NB4 (cell line): ENCODE results near the gene B3GLCT.

Source experiments
- DNase-seq: peaks from one replicate; pipeline ENCODE4 v3.0.0; 2010; ENCODE audit warnings: low read depth
- H3K4me3 ChIP-seq: one replicate; pipeline ENCODE4 v1.5.1; 2011; ENCODE audit warnings: mild to moderate bottlenecking, low read depth, low read length, moderate library complexity
- MAX ChIP-seq: IDR thresholded peaks from 2 replicates; pipeline ENCODE4 v1.6.1; 2011; ENCODE audit warnings: low read depth, low read length
- MYC ChIP-seq: IDR thresholded peaks from 2 replicates; pipeline ENCODE4 v1.6.1; 2011; ENCODE audit warnings: low read depth, low read length
- POLR2A ChIP-seq: IDR thresholded peaks from 2 replicates; pipeline ENCODE4 v1.6.1; 2011; ENCODE audit warnings: mild to moderate bottlenecking; ENCODE audit not compliant: insufficient read length; ENCODE audit errors: extremely low read depth
- TF ChIP-seq, protein P1 (sequence below): IDR thresholded peaks from one replicate; pipeline ENCODE4 v1.5.1; 2012; ENCODE audit warnings: low read depth, low read length

Gene B3GLCT

GRCh38 chr13:31369213-31369612 is 169.4 kb downstream of the B3GLCT start:
- no peak for DNase-seq
- TF ChIP-seq MAX = no peak
- TF ChIP-seq MYC = no peak
- no peak for TF ChIP-seq POLR2A
- TF ChIP-seq, protein P1, sequence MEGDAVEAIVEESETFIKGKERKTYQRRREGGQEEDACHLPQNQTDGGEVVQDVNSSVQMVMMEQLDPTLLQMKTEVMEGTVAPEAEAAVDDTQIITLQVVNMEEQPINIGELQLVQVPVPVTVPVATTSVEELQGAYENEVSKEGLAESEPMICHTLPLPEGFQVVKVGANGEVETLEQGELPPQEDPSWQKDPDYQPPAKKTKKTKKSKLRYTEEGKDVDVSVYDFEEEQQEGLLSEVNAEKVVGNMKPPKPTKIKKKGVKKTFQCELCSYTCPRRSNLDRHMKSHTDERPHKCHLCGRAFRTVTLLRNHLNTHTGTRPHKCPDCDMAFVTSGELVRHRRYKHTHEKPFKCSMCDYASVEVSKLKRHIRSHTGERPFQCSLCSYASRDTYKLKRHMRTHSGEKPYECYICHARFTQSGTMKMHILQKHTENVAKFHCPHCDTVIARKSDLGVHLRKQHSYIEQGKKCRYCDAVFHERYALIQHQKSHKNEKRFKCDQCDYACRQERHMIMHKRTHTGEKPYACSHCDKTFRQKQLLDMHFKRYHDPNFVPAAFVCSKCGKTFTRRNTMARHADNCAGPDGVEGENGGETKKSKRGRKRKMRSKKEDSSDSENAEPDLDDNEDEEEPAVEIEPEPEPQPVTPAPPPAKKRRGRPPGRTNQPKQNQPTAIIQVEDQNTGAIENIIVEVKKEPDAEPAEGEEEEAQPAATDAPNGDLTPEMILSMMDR = no peak
- no peak overlapping the region for H3K4me3 ChIP-seq

DNA sequence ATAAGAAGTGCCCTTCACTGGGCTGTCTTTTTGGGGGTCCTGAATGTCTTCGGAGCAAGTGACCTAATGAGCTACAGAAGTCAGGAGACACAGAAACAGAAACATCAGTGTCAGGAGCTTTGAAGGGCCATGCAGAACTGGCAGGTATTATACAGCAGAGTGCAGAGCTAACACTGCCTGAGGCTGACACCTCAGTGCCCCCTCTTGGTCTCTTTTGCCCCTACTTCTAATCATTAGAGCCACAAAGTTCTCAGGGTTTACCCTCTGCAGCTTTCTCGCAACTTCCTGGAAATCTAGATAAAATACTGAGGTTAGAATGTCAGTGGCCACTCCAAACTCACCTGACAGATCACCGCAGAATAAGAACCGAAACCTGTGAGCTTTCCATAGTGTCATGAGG is 172.7 kb downstream of the B3GLCT start:
- TF ChIP-seq MYC = no peak
- TF ChIP-seq, protein P1 = no peak
- TF ChIP-seq POLR2A = no peak
- TF ChIP-seq MAX = no peak
- no peak overlapping the region for H3K4me3 ChIP-seq
- no peak for DNase-seq

- no peak for DNase-seq
- H3K4me3 ChIP-seq = no peak overlapping the region
- TF ChIP-seq MAX (no peak), POLR2A (no peak), MYC (no peak)
- TF ChIP-seq, protein P1 = no peak
Observed at GRCh38 chr13:31374682-31375081, 174.9 kb downstream of the B3GLCT start.

DNA sequence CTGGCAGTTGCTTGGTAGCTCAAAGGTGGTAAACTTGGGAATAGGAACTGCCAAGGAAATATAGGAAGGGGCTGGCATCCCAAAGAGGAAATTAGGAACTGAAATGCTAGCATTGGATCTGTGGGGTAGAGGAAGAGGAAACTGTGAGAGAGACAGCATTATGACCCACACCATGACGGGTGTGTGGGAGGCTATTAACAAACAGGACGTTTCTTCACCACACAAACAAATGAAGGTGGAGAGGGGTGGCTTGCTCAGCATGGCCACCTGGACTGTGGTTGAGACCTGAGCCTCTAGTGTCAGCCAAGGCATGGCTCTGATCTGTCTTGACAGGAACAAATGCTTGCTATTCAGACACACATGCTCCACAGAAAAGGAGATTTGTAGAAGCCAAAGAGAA is 178.2 kb downstream of the B3GLCT start:
- no peak overlapping the region for H3K4me3 ChIP-seq
- TF ChIP-seq MYC = peak; percentile 49; the same call in 1 of the 2 replicates
- no peak for TF ChIP-seq POLR2A
- TF ChIP-seq MAX = peak; percentile 57
- TF ChIP-seq, protein P1 = no peak
- DNase-seq = peak; percentile 11

- no peak overlapping the region for H3K4me3 ChIP-seq
- DNase-seq = no peak
- TF ChIP-seq, protein P1 = no peak
- TF ChIP-seq MYC (no peak), MAX (no peak), POLR2A (no peak)
Observed at GRCh38 chr13:31380715-31381114, 180.9 kb downstream of the B3GLCT start.
